Activated CD4-positive, CD25-positive, alpha-beta regulatory T cell treated with anti-CD3 and anti-CD28 coated beads, Interleukin-2, amount 50 U/mL, for 16 hours (primary cell): ENCODE results near the gene BCAS3.
A peak's percentile ranks its signal among the peaks of the same experiment; 100 is the strongest.

Experiments used
- DNase-seq: peaks from one replicate; pipeline ENCODE4 v3.0.0-alpha.2; 2020; ENCODE audit warnings: low read depth, low spot score

BCAS3 gene

GRCh38 chr17:61408151-61409041 lies 730.7 kb downstream of the BCAS3 start:
- DNase-seq = no peak

DNA sequence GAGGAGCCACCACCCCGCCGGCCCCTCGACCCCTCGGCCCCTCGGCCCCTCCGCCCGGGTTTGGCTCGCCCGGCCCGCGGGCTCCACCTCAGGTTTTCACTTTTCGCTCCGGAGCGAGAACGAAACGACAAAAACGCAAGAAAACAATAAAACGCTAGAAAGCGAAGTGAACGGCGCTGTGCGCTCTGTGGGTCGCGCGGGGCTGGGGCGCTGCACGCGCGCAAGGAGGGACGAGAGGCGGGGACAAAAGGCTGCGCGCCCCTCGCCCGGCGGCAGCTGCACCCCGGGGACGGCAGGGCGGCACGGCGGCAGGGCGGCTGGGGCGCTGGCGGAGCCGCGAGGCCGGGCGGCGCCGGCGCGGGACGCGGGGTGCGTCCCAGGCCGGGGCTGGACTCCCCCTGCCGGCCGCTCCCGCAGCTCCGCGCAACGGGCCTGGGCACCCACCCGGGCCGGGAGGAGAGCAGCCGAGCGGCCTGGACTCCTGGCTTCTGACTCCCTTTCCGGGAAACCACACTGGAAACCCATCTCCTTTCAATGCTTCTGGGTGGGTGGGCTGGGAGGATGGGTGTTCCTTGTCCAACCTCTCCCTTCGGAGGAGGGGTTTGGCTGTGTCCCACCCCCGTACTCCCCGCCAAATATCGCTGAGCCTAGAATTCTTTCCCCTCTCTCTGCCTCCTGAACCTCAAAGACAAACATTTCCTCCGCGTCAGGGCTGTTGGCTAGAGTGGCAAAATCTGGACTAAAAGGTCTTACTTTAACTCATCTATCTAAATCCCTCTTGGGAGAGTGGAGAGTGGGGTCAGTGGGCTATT lies 731.9 kb downstream of the BCAS3 start:
- DNase-seq = no peak

GRCh38 chr17:61410141-61411010 lies 732.7 kb downstream of the BCAS3 start:
- DNase-seq = peak; percentile 36

GRCh38 chr17:61411011-61411260 lies 733.3 kb downstream of the BCAS3 start:
- DNase-seq = no peak

- DNase-seq = no peak
Measured at GRCh38 chr17:61411261-61412142, 733.9 kb downstream of the BCAS3 start.

DNA sequence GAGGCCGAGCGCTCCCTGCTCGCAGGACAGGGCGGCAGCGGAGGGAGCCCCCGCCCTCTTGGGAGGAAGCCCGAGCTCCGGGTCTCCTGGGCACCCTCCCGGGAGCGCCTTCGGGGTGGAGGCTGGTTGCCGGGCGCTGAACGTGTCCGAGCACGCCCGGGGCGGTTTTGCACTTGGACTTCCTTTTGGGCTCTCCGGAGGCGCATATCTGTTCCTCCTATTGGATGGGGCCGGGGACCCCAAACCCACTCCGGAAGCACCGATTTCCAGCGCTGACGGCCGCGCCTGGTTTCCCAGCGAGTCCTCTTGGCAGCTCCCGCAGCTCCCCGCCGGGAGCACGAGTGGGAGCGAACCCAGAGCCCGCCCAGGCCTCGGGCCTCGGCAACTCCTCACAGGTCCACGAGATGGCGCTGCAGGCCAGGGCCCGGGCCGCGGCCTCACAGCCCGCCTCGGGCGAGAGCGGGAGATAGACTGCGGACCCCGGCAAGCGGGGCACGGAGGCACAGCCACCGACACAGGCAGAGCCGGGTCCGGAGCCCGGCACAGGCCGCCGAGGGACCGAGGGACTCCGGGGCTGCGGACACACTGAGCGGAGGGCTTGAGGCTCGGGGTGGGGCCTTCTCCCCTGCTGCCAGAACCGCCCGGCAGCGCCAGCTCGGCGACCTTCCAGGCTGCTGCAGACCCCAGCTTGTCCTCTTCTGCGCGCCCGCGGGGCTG lies 734.6 kb downstream of the BCAS3 start:
- peak; percentile 50 for DNase-seq

DNA sequence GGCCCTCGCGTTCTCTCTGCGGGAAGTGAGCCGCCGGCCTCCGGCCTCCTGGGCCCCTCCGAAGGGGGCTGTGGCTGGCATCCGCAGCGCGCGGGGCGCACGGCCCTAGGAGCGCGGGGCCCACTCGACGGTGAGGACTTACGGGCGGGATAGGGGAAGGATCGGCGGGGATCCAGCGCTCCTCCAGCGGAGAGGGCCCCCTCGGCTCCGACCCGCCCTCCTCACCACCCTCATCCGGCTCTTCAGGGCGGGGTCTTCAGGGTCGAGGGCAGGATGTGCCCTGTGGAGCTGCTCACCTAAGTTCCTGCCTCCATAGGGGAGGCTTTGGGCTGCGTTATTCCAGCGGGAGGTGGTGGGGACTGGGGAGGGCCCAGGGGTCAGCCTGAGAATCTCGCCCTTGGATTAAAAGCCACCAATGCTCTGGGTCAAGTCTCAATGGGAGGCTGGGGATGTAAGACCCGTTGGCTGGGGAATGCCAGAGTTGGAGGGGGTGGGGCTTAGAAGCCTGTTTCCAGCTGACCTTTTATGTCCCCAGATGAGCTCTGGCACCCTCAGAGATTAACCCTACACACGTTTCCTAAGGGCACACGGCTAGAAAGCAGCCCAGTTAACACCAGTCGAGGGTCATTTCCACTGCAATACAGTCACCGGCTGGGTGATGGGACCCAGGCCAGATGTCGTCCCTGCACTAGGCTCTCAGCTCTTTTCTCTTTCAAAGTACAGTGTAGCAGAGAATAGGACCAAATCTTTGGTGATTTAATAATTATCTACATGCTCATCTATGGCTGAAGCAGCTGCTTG lies 735.4 kb downstream of the BCAS3 start:
- DNase-seq = no peak

DNA sequence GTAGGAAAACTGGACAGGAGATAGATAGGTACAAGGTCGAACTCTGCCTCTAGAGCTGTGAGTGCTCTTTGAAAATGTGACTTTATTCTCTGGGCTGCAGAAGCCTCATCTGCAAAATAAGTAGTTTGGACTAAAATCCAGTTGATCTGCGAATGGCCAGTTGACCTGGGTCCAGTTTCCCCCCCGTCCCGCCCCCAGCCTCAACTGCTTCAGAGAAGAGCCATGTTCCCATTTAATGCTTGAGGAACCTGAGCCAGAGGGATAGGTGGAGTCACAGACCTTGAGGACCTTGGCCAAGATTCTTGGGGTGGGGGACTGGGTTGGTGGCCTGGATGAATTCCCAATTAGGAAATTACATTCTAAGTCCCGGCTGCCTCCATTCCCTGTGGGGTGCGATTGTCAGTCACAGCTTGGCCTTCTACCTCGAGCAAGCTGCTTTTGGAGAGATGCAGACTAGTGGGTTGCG lies 736.0 kb downstream of the BCAS3 start:
- DNase-seq = no peak

DNA sequence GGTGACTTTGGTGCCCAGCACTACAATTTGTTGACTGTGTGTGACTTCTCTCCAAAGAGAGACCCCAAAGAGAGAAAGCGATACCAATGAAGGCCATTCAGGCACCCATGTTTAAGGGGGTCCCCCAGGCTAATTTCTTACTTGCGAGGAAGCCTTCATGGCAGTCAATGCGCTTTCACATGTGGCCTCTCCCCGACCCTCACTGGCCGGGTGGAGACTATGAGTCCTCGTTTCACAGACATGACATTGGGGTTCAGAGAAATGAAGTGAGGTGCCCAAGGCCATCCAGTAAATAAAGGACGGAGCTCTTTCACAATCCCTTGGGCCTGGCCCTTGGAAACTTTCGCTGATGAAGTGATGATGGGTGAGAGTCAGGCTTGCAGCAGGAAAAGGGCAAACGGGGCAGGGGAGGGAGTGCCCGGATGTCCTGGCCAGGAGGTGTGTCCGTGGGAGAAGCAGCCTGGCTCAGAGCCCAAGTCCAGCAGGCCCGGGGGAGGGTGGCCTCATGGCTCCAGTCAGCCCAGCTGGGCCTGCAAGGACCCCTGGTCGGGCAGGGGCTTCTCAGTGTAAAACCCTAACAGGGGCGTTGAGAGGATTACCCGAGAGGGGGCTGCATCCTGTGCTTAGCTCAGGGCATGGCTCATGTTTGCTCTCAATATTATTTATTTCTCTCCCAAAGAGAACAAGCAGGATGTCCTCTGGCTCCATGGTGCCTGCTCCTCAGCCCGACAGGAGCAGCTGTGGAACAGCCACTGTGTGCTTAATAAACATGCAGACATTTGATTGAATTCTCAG lies 736.7 kb downstream of the BCAS3 start:
- DNase-seq = no peak

GRCh38 chr17:61414936-61415251 lies 737.2 kb downstream of the BCAS3 start:
- DNase-seq = no peak

DNA sequence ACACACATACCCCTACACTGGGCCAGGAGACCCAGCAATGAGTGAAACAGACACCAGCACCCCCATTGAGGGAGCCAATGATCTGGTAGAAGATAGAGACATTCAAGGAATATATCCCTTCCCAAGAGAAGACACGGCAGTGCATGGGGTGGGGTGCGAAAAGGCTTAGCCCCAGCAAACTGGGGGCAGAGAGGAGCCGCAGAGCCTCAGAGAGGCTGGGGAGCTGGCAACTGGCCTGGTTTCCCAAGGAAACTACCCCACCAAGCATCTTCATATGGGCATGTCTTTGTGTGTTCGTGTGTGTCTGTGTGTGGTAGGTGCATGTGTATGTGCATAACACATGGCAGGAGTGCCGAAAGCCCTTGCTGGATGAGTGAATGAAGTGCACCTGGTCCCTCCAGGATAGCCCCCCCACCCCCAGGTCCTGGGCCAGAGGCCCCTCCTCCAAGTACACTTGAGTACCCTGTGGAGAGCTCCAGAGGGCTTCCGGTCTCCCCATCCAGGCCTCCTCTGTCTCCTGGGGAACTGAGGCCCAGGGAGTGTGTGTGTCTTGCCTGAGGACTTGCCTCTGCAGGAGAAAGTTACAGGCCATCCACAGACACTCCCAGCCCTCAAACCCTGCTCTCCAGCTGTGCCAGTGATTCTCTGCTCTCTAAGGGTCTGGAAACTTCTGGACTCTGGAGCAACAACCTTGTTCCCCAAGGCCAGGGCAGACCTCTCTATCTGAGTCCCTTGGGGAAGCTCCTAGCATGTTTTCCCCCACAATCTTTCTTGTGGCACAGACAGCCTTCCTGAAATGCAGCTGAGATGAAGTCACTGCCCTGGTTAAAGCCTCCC lies 737.9 kb downstream of the BCAS3 start:
- no peak for DNase-seq

DNA sequence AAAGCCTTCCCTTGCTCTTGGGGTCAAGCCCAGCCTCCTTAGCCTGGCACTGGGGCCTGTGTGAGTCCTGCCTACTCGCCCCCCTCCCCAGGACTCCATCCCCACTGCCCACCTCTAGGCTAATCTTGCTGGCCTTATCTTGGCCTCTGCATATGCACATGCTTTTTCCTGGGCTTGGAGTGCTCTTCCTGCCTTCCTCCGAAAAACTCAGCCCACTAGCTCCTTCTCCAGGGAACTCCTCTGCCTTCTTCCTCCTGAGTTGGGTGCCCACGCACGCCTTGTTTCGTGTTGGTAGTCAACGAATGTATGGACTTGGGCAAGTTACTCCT lies 738.5 kb downstream of the BCAS3 start:
- DNase-seq = no peak

- DNase-seq = no peak
Measured at GRCh38 chr17:61416540-61417363, 739.1 kb downstream of the BCAS3 start.

DNA sequence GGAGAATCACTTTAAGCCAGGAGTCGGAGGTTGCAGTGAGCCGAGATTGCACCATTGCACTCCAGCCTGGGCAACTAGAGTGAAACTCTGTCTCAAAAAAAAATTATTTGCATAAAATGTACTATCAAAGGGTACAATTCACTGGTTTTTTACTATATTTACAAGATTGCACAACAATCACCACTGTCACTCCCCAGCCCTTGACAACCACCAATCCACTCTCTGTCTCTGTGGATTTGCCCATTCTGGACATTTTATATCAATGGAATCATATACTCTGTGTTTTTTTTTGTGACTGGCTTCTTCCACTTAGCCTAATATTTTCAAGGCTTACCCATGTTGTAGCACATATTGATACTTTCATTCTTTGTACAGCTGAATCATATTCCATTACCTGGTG lies 740.8 kb downstream of the BCAS3 start:
- no peak for DNase-seq

DNA sequence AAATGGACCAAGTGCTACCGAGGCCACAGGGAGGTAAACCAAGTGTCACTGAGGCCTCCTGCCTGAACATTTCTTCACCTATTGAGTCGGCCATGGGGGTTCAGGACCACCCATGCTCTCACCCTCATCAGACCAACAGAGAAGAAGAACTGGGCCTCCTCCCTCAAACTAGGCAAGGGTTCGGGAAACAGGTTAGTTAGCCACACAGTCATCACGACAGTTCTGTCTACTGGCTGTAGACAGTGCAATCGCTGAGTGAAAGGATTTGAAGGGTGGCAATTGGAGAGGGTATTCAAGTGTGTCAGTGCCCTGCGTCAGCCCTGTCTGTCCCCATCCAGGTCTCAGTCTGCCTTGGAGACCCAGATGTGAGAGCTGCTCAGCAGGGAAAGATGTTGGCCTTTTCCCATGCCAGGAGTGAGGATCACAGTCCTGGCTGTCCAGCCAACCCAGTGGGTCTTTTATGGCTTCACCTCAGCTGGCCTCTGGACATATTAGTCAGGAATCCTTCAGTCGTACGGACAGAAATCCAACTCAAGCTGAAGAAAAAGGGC lies 741.9 kb downstream of the BCAS3 start:
- DNase-seq = no peak

DNA sequence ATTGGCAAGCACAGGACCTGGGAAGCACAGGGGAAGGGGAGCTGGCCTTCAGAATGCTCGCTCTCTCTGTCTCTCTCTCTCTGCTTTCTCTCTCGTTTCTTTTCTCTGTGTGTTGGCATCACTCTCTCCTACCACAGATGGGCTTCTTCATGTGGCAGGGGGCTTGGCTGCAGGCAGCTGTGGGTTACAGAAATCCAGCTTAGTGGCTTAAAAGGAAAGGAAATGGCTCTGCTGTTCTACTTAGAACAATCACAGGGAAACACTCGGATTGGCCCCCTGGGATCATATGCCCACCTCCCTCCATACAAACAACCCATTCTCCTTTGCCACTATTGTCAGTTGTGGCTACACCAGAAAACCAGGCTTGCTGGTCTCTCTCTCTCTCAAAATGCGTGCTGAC lies 742.4 kb downstream of the BCAS3 start:
- no peak for DNase-seq
